GM12878 (cell line): ENCODE results near the gene TSTD2. TPM values are rescaled to one million over a fixed set of nuclear protein-coding genes. Genes with fewer than 3 reads are reported as not detected.

Experiments used
- MTA2 ChIP-seq: fragments of 450-650 bp; IDR thresholded peaks from 2 replicates; pipeline ENCODE4 v1.6.1; 2016; ENCODE audit warnings: low read depth, mild to moderate bottlenecking, moderate library complexity
- NR2C1 ChIP-seq: fragments of 450-650 bp; IDR thresholded peaks from 2 replicates; pipeline ENCODE4 v1.6.1; 2017; ENCODE audit warnings: antibody characterized with exemption, mild to moderate bottlenecking, moderate library complexity
- PAX5 ChIP-seq: IDR thresholded peaks from 2 replicates; pipeline ENCODE4 v1.6.1; 2011; ENCODE audit warnings: low read depth, low read length, borderline replicate concordance
- POLR2A ChIP-seq: IDR thresholded peaks from 2 replicates; pipeline ENCODE4 v1.6.1; 2011; ENCODE audit warnings: low read depth, mild to moderate bottlenecking, low read length
- TCF3 ChIP-seq: IDR thresholded peaks from 2 replicates; pipeline ENCODE4 v1.6.1; 2012; ENCODE audit warnings: low read depth, mild to moderate bottlenecking, low read length, borderline replicate concordance; ENCODE audit not compliant: insufficient read depth
- WRNIP1 ChIP-seq: IDR thresholded peaks from 2 replicates; pipeline ENCODE4 v1.6.1; 2011; ENCODE audit warnings: low read depth, low read length, improper control_type of control experiment, borderline replicate concordance
- polyA plus RNA-seq, 11 experiments: library from polyadenylated mRNA; depleted of rRNA in 4 of 11; unstranded in 6 of 11; stranded (reverse) in 5 of 11; fragments of >200 nt; fragmentation: Nextera tagmentation in 4 of 11; fragmentation: Illumina TruSeq in 1 of 11; extraction: Ambion mirVana in 4 of 11; extraction: Trizol in 1 of 11; gene quantifications; 1 replicate in 1 of 11; 2 replicates in 10 of 11; pipeline versions ENCODE4 v1.2.1 to v1.2.3, GENCODE V29; 2011 to 2016; ENCODE audit warnings: inconsistent platforms in 2 of 11, missing spikeins in 2 of 11, low read depth in 1 of 11
- total RNA-seq, 4 experiments: library from RNA; depleted of rRNA in 3 of 4; stranded (reverse); fragments of >200 nt in 3 of 4; fragmentation: Illumina TruSeq in 1 of 4; extraction: Trizol in 1 of 4; gene quantifications; 2 replicates each; pipeline versions ENCODE4 v1.2.1 to v1.2.3, GENCODE V29; 2013 to 2021
- TF ChIP-seq, protein P1 (sequence below): IDR thresholded peaks from 2 replicates; pipeline ENCODE4 v1.6.1; 2012; ENCODE audit warnings: low read depth, low read length, improper control_type of control experiment
- TF ChIP-seq, protein P2 (sequence below): fragments of 450-650 bp; formaldehyde crosslinking; IDR thresholded peaks from 2 replicates; pipeline ENCODE4 v1.4.0; 2022; ENCODE audit warnings: mild to moderate bottlenecking, moderate library complexity

TSTD2 gene
- total and polyA plus RNA-seq, 10 of the 15 experiments (the other 5 are each of a cell fraction or from before 2014, with no cell fraction given) = 5.0 to 30.6 (median 14.1) TPM

DNA sequence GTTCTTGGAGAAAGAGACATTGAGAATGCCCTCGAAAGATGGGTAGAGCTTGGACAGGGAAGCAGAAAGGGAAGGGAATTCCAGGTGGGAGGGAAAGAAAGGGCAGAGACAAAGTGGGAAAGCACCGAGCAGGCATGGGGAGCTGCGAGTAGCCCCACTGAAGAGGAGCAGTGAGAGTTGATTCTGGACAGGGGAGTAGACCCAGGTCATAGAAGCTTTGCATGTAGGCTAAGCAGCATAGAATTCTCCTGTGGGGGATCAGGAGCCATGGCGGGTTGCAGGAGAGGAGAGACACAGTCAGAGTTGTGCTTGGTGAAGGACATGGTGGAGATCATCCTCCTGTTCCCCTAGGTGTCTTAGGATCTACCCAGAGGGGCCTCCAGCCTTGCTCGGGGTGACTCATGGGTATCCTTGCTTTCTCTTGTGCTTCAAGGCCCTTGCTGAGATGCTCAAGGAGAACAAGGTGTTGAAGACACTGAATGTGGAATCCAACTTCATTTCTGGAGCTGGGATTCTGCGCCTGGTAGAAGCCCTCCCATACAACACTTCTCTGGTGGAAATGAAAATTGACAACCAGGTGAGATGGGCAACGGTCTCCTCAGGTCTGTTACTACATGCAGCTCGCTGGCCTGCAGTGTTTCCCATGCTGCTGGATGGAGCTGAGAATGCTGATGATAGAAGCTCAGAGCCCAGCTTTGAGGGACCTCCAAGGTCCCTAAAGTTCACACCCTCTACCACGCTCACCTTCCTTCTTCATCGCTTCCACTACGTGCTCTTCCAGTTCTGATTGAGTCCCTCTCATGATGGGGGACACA, 64.5 kb downstream of the TSTD2 start (continued):
- TF ChIP-seq TCF3 (no peak), MTA2 (no peak), WRNIP1 (no peak), POLR2A (no peak), PAX5 (no peak), NR2C1 (no peak)
- TF ChIP-seq, protein P1, sequence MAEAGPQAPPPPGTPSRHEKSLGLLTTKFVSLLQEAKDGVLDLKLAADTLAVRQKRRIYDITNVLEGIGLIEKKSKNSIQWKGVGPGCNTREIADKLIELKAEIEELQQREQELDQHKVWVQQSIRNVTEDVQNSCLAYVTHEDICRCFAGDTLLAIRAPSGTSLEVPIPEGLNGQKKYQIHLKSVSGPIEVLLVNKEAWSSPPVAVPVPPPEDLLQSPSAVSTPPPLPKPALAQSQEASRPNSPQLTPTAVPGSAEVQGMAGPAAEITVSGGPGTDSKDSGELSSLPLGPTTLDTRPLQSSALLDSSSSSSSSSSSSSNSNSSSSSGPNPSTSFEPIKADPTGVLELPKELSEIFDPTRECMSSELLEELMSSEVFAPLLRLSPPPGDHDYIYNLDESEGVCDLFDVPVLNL = no peak
- TF ChIP-seq, protein P2, sequence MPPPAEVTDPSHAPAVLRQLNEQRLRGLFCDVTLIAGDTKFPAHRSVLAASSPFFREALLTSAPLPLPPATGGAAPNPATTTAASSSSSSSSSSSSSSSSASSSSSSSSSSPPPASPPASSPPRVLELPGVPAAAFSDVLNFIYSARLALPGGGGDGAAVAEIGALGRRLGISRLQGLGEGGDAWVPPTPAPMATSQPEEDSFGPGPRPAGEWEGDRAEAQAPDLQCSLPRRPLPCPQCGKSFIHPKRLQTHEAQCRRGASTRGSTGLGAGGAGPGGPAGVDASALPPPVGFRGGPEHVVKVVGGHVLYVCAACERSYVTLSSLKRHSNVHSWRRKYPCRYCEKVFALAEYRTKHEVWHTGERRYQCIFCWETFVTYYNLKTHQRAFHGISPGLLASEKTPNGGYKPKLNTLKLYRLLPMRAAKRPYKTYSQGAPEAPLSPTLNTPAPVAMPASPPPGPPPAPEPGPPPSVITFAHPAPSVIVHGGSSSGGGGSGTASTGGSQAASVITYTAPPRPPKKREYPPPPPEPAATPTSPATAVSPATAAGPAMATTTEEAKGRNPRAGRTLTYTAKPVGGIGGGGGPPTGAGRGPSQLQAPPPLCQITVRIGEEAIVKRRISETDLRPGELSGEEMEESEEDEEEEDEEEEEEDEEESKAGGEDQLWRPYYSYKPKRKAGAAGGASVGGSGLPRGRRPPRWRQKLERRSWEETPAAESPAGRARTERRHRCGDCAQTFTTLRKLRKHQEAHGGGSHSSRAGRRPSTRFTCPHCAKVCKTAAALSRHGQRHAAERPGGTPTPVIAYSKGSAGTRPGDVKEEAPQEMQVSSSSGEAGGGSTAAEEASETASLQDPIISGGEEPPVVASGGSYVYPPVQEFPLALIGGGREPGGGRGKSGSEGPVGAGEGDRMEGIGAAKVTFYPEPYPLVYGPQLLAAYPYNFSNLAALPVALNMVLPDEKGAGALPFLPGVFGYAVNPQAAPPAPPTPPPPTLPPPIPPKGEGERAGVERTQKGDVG (CRISPR knock-in tag) = no peak
- TF ChIP-seq, all 136 proteins: peak for 0
